CD4-positive, alpha-beta T cell treated with Interleukin-6 at 100 ng/mL for 8 hours (primary cell): ENCODE results near the gene PCDHB8.
"Not testable (repeated sequence)": the region's sequence is repeated elsewhere in the genome, so short reads cannot be mapped to it uniquely, and the experiment has no call there.

Source experiments
- DNase-seq: peaks from one replicate; pipeline ENCODE4 v3.0.0-alpha.2; 2020; ENCODE audit warnings: mixed read lengths, low spot score

PCDHB8 gene

GRCh38 chr5:141177577-141178191 is at the start of gene PCDHB8:
TSS of gene PCDHB8 (plus strand) at chr5:141177790. CDS start at chr5:141178035, 245 bp downstream.
- not testable (repeated sequence) for DNase-seq

GRCh38 chr5:141135030-141135717 is 42.4 kb upstream of the PCDHB8 start, which contains the start of gene PCDHB5:
TSS of gene PCDHB5 (plus strand) at chr5:141135206. CDS start at chr5:141135435, 229 bp downstream.
- DNase-seq: no peak

DNA sequence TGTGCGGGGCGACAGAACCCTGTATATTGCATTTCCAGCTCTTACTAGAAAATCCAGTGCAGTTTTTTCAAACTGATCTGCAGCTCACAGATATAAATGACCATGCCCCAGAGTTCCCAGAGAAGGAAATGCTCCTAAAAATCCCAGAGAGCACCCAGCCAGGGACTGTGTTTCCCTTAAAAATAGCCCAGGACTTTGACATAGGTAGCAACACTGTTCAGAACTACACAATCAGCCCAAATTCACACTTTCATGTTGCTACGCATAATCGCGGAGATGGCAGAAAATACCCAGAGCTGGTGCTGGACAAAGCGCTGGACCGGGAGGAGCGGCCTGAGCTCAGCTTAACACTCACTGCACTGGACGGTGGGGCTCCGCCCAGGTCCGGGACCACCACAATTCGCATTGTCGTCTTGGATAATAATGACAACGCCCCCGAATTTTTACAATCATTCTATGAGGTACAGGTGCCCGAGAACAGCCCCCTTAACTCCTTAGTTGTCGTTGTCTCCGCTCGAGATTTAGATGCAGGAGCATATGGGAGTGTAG is 41.8 kb upstream of the PCDHB8 start:
- DNase-seq: no peak

GRCh38 chr5:141137346-141137745 is 40.2 kb upstream of the PCDHB8 start:
- DNase-seq: not testable (repeated sequence)

DNA sequence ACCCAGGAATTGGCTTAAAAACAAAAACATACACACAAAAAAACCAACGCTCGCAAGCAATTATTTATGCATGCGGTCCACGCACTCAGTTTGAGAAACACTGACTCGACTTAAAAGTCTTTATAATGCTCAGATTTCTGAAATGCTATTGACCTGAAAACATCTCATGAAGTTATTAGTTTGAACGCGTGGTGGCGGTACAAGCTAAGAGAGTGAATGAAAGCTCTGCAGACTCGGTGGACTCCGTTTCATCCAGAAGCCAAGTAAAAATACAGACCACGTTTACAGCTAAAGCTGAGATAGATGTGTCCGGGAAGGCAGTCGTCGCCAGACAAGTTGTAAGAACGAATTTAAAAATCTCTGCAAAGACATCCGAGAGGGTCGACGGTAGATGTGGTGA is 27.8 kb upstream of the PCDHB8 start, which contains the start of gene PCDHB6:
PCDHB6 (plus strand) TSS at position 246 of the 400 bp plus-strand sequence. CDS start 201 bp downstream, outside the sequence.
- DNase-seq: no peak

- DNase-seq: no peak
These were observed 27.2 kb upstream of the PCDHB8 start for GRCh38 chr5:141150224-141150992.

- no peak for DNase-seq
These were observed 26.6 kb upstream of the PCDHB8 start for GRCh38 chr5:141150993-141151325.

GRCh38 chr5:141151632-141152031 is 26.0 kb upstream of the PCDHB8 start:
- DNase-seq: not testable (repeated sequence)

DNA sequence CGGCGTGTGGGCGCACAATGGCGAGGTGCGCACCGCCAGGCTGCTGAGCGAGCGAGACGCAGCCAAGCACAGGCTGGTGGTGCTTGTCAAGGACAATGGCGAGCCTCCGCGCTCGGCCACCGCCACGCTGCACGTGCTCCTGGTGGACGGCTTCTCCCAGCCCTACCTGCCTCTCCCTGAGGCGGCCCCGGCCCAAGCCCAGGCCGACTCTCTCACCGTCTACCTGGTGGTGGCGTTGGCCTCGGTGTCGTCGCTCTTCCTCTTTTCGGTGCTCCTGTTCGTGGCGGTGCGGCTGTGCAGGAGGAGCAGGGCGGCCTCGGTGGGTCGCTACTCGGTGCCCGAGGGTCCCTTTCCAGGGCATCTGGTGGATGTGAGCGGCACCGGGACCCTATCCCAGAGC is 25.5 kb upstream of the PCDHB8 start:
- DNase-seq: not testable (repeated sequence)

- no peak for DNase-seq
These were observed 21.8 kb upstream of the PCDHB8 start for GRCh38 chr5:141155540-141156374.

- DNase-seq: not testable (repeated sequence)
These were observed 20.2 kb upstream of the PCDHB8 start for GRCh38 chr5:141157356-141157755.

GRCh38 chr5:141157901-141158300 is 19.7 kb upstream of the PCDHB8 start:
- DNase-seq: not testable (repeated sequence)

- DNase-seq: no peak
These were observed 5.0 kb upstream of the PCDHB8 start, which contains the start of gene PCDHB7 for GRCh38 chr5:141172381-141173204. TSS of gene PCDHB7 (plus strand) at chr5:141172644. CDS start at chr5:141172836, 192 bp downstream.

- DNase-seq: not testable (repeated sequence)
These were observed 3.1 kb upstream of the PCDHB8 start for GRCh38 chr5:141174291-141175104.

GRCh38 chr5:141175933-141176332 is 1.7 kb upstream of the PCDHB8 start:
- no peak for DNase-seq

GRCh38 chr5:141179371-141179770 is 1.8 kb downstream of the PCDHB8 start:
- DNase-seq: not testable (repeated sequence)

DNA sequence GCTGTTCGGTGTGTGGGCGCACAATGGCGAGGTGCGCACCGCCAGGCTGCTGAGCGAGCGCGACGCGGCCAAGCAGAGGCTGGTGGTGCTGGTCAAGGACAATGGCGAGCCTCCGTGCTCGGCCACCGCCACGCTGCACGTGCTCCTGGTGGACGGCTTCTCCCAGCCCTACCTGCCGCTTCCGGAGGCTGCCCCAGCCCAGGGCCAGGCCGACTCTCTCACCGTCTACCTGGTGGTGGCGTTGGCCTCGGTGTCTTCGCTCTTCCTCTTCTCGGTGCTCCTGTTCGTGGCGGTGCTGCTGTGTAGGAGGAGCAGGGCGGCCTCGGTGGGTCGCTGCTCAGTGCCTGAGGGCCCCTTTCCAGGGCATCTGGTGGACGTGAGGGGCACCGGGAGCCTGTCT is 2.3 kb downstream of the PCDHB8 start:
- not testable (repeated sequence) for DNase-seq

DNA sequence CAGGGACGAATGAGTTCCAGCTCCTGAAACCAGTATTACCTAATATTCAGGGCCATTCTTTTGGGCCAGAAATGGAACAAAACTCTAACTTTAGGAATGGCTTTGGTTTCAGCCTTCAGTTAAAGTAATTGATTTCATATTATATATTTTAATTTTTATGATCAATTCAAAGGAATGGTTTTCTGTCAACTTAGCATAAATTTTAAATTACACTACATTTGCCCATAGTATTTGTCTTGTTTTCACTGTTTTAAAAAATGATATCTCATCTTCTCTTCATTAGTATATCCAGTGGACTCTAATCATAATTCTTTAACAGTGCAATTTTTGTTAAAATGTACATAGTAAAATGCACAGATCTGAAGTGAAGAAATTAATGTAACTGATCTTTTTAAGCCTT is 2.7 kb downstream of the PCDHB8 start:
- no peak for DNase-seq

DNA sequence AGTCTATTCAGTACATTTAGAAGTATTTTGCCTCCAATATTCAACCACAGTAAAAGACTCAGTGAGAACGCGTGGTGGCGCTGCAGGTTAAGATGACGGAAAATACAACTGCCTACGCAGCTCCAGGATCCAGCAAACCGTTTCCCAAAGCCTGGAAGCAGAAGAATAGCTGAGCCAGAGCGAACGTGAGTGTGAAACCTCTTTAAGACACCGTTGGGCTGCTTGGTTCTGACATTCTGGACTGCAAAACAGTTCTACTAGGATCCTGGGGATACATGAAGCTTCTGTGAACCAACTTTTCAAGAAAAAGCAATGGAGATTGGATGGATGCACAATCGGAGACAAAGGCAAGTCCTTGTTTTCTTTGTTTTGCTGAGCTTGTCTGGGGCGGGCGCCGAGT is 4.7 kb downstream of the PCDHB8 start, which contains the start of gene PCDHB16:
PCDHB16 (plus strand) TSS at position 140 of the 400 bp plus-strand sequence; CDS start at position 313, 173 bp downstream.
- no peak for DNase-seq
